Loucy (cell line): ENCODE data around the gene KRTAP10-9.

Source experiments
- EZH2phosphoT487 ChIP-seq: fragments of 200-600 bp; IDR thresholded peaks from 2 replicates; pipeline ENCODE4 v1.6.1; 2018; ENCODE audit warnings: antibody characterized with exemption, mild to moderate bottlenecking, moderate library complexity, borderline replicate concordance
- TF ChIP-seq, protein P1 (sequence below): fragments of 200-600 bp; sonication (generic); conservative IDR thresholded peaks from 2 replicates; pipeline ENCODE4 v1.5.1; 2014; ENCODE audit warnings: mild to moderate bottlenecking, antibody characterized with exemption, low read length

GRCh38 chr21:44677881-44678280, 51.0 kb downstream of the KRTAP10-9 start:
- TF ChIP-seq, protein P1, sequence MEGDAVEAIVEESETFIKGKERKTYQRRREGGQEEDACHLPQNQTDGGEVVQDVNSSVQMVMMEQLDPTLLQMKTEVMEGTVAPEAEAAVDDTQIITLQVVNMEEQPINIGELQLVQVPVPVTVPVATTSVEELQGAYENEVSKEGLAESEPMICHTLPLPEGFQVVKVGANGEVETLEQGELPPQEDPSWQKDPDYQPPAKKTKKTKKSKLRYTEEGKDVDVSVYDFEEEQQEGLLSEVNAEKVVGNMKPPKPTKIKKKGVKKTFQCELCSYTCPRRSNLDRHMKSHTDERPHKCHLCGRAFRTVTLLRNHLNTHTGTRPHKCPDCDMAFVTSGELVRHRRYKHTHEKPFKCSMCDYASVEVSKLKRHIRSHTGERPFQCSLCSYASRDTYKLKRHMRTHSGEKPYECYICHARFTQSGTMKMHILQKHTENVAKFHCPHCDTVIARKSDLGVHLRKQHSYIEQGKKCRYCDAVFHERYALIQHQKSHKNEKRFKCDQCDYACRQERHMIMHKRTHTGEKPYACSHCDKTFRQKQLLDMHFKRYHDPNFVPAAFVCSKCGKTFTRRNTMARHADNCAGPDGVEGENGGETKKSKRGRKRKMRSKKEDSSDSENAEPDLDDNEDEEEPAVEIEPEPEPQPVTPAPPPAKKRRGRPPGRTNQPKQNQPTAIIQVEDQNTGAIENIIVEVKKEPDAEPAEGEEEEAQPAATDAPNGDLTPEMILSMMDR, result no peak
- no peak for TF ChIP-seq EZH2phosphoT487
